OCI-LY7 (cell line): ENCODE data around the gene CHPT1. TPM values are rescaled to one million over a fixed set of nuclear protein-coding genes. Genes with fewer than 3 reads are reported as not detected.

ENCODE experiments used
- BruUV-seq: library from RNA; stranded (reverse); fragments of 400-500 nt; replicated peaks from 2 replicates; lab custom pipeline; 2021; lab: Mats Ljungman, UMichigan
- CTCF ChIA-PET: fragments of 300-600 bp; sonication (Branson Sonifier 250); formaldehyde crosslinking; loops from one replicate; lab custom pipeline; 2022; ENCODE audit warnings: antibody characterized with exemption; ENCODE audit not compliant: unreplicated experiment; lab: Charles Lee
- POLR2A ChIA-PET: fragments of 300-600 bp; sonication (Branson Sonifier 250); formaldehyde crosslinking; loops from one replicate; lab custom pipeline; 2022; ENCODE audit warnings: antibody characterized with exemption; lab: Charles Lee
- DNase-seq: peaks from one replicate; pipeline ENCODE4 v3.0.0-alpha.2; 2015; ENCODE audit warnings: low spot score
- H2AFZ ChIP-seq: fragments of 200-600 bp; sonication (generic), shearing (Covaris generic); 2 replicates; pipeline ENCODE4 v1.6.1; 2014; ENCODE audit warnings: mild to moderate bottlenecking, antibody characterized with exemption, low read length, moderate library complexity
- H3K27ac ChIP-seq: fragments of 200-600 bp; sonication (generic); 2 replicates; pipeline ENCODE4 v1.5.1; 2014; ENCODE audit warnings: mixed run types, low read depth, mild to moderate bottlenecking, moderate library complexity, low read length, inconsistent platforms; ENCODE audit not compliant: poor library complexity, severe bottlenecking
- H3K36me3 ChIP-seq: fragments of 200-600 bp; sonication (generic); 2 replicates; pipeline ENCODE4 v1.6.1; 2014; ENCODE audit warnings: mild to moderate bottlenecking, antibody characterized with exemption, low read length, moderate library complexity, mixed read lengths; ENCODE audit not compliant: insufficient read depth
- H3K4me1 ChIP-seq: fragments of 200-600 bp; sonication (generic); 2 replicates; pipeline ENCODE4 v1.5.1; 2014; ENCODE audit warnings: mild to moderate bottlenecking, low read length; ENCODE audit not compliant: insufficient read depth, poor library complexity, severe bottlenecking
- H3K4me2 ChIP-seq: fragments of 200-600 bp; sonication (generic); 2 replicates; pipeline ENCODE4 v1.6.1; 2014; ENCODE audit warnings: mild to moderate bottlenecking, low read length
- H3K4me3 ChIP-seq: fragments of 200-600 bp; sonication (generic); 2 replicates; pipeline ENCODE4 v1.5.1; 2014; ENCODE audit warnings: mild to moderate bottlenecking, low read depth, low read length; ENCODE audit not compliant: poor library complexity, severe bottlenecking
- H3K79me2 ChIP-seq: fragments of 200-600 bp; sonication (generic); 2 replicates; pipeline ENCODE4 v1.6.1; 2016; ENCODE audit warnings: low read depth, mild to moderate bottlenecking, low read length, moderate library complexity, mixed read lengths; ENCODE audit not compliant: insufficient read depth
- H3K9me2 ChIP-seq: fragments of 200-600 bp; sonication (generic); 2 replicates; pipeline ENCODE4 v1.6.1; 2016; ENCODE audit warnings: mild to moderate bottlenecking, low read length, mixed read lengths; ENCODE audit not compliant: insufficient read depth
- H3K9me3 ChIP-seq: fragments of 200-600 bp; sonication (generic); 2 replicates; pipeline ENCODE4 v1.6.1; 2014; ENCODE audit warnings: mild to moderate bottlenecking, mixed run types, low read length, mixed read lengths
- H4K20me1 ChIP-seq: fragments of 200-600 bp; sonication (generic); 2 replicates; pipeline ENCODE4 v1.6.1; 2014; ENCODE audit warnings: mild to moderate bottlenecking, antibody characterized with exemption, low read length, moderate library complexity, mixed read lengths; ENCODE audit not compliant: insufficient read depth
- EZH2phosphoT487 ChIP-seq: fragments of 200-600 bp; sonication (generic); IDR thresholded peaks from 2 replicates; pipeline ENCODE4 v1.6.1; 2018; ENCODE audit warnings: low read depth, borderline replicate concordance, mild to moderate bottlenecking, mixed run types, antibody characterized with exemption, low read length, moderate library complexity, mixed read lengths
- intact Hi-C: fragments of 100-400 bp; cut with micrococcal nuclease; formaldehyde crosslinking; loops from one replicate; pipeline ENCODE4 v1.10.0; 2022; ENCODE audit not compliant: unreplicated experiment
- total RNA-seq, 2 experiments: library from RNA; depleted of rRNA in 1 of 2; stranded (reverse); fragments of >200 nt in 1 of 2; shearing (Covaris generic) in 1 of 2; gene quantifications; 2 replicates each; pipeline ENCODE4 v1.2.3, GENCODE V29; 2014 to 2022
- TF ChIP-seq, protein P1 (sequence below): fragments of 200-600 bp; sonication (generic); conservative IDR thresholded peaks from 2 replicates; pipeline ENCODE4 v1.5.1; 2014; ENCODE audit warnings: mild to moderate bottlenecking, antibody characterized with exemption, low read length, moderate library complexity, mixed read lengths

The CHPT1 gene
- total RNA-seq, 2 experiments from 2014 or later, result 44.3 to 56.6 TPM

DNA sequence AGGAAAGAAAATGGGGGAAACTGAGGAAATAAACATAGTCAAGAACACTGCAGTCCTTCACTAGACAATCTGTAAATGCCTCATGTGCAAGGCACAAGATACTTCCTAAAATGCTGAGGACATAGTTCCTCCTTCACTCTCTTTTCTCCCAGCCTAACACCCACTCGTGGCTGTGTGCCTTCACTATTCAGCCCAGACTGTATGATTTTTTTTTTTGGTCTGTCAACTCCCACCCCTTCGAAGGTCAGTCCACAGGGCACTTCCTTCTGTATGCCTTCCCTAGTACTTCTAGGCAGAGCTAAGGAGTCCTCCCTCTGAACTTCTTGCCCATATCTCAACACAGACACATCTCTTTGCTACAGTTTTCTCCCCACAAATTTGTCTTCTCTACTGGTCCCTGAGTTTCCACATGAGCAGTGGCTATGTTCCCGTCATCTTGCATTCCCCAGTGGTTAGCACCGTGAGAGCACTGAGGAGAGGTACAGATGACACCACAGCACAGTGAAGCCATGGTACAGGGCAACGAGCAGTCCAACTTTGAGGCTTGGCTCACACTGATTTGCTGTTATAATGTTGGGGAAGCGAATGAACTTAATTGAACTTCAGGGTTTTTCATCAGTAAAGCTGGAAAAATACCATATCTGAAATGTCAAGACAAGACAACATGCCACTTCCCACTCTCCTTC, 65.9 kb downstream of the CHPT1 start:
- ChIA-PET CTCF (interaction anchor here (0.6 to 0.9 kb wide), 3 partner anchors 60 to 168 kb away, joined by 3 to 4 read pairs (median 3); no protein-coding TSS in a partner anchor), POLR2A (interaction anchor here (0.7 kb wide), 1 partner anchor 261 kb away, joined by 7 read pairs; no protein-coding TSS in a partner anchor)
- intact Hi-C loops, result no loop called here
- H3K4me1 ChIP-seq, result no peaks in the 10 kb centered on the region
- TF ChIP-seq, protein P1, sequence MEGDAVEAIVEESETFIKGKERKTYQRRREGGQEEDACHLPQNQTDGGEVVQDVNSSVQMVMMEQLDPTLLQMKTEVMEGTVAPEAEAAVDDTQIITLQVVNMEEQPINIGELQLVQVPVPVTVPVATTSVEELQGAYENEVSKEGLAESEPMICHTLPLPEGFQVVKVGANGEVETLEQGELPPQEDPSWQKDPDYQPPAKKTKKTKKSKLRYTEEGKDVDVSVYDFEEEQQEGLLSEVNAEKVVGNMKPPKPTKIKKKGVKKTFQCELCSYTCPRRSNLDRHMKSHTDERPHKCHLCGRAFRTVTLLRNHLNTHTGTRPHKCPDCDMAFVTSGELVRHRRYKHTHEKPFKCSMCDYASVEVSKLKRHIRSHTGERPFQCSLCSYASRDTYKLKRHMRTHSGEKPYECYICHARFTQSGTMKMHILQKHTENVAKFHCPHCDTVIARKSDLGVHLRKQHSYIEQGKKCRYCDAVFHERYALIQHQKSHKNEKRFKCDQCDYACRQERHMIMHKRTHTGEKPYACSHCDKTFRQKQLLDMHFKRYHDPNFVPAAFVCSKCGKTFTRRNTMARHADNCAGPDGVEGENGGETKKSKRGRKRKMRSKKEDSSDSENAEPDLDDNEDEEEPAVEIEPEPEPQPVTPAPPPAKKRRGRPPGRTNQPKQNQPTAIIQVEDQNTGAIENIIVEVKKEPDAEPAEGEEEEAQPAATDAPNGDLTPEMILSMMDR, result no peak
- TF ChIP-seq EZH2phosphoT487, result no peak
- H3K9me2 ChIP-seq, result no peaks in the 10 kb centered on the region
- H3K4me2 ChIP-seq, result no peak overlapping the region
- H3K4me3 ChIP-seq, result no peak overlapping the region
- no peaks in the 10 kb centered on the region for H3K79me2 ChIP-seq
- peaks cover 81% of the 10 kb centered on the region for H3K36me3 ChIP-seq
- BruUV-seq, result no TSS peak
- H2AFZ ChIP-seq, result no peak overlapping the region
- no peak for DNase-seq
- no peaks in the 10 kb centered on the region for H4K20me1 ChIP-seq
- no peak overlapping the region for H3K27ac ChIP-seq
- no peaks in the 10 kb centered on the region for H3K9me3 ChIP-seq

DNA sequence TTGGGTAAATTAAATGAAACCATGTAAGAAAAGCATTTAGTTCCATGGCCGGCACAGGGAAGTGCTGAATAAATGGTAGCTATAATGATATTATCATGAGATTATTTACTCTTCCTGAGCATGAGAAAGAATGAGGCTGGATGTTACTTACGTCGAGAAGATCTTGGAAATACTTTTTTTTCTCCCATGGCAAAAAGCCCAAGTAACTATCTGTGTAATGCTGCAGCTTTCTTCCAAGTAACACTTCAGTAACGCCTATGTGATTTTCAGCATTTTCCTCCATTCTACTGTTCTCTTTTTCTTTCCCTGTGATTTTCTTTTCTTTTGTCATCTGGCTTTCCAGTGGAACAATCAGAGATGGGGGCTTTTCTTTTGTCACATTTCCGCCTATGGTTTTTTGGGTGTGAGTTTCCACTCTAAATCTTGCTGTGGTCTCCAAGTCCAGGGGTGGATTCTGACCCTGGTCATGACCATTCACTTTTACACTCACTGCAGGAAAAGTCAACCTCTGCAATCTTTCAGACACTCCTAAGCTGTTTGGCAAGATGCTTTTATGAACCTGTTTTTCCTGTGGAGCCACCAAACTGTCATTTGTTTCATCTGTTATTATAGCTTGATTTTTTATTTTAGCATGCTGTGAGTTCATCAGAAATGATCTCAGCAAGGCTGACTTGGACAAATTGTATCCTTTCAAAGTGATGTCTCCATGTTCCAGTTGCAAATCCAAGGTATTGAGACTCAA, 66.8 kb downstream of the CHPT1 start:
- Histone ChIP-seq H3K4me3 (no peak overlapping the region), H4K20me1 (no peaks in the 10 kb centered on the region), H3K27ac (no peak overlapping the region), H3K79me2 (no peaks in the 10 kb centered on the region), H3K9me2 (no peaks in the 10 kb centered on the region), H3K36me3 (peaks cover 83% of the 10 kb centered on the region), H2AFZ (no peak overlapping the region), H3K4me2 (no peak overlapping the region), H3K9me3 (no peaks in the 10 kb centered on the region), H3K4me1 (no peaks in the 10 kb centered on the region)
- TF ChIP-seq, protein P1, result no peak
- TF ChIP-seq EZH2phosphoT487, result no peak
- TSS peak; percentile 74 for BruUV-seq
- ChIA-PET CTCF (no interaction called here), POLR2A (interaction anchor here (0.5 to 1.0 kb wide), 3 partner anchors 62 to 302 kb away, joined by 3 to 6 read pairs (median 4); no protein-coding TSS in a partner anchor)
- intact Hi-C loops, result no loop called here
- DNase-seq, result no peak
